HS-27A (cell line): Measurements from ENCODE around the gene ADAM11.

Experiments
- DNase-seq: peaks from one replicate; pipeline ENCODE4 v3.0.0-alpha.2; 2012; ENCODE audit warnings: low read depth, missing footprints

ADAM11 gene

GRCh38 chr17:44831371-44831770 lies 72.6 kb downstream of the ADAM11 start:
- no peak for DNase-seq
